GM12874 (cell line): ENCODE data around the gene TCF7L1.

Source experiments
- TF ChIP-seq, protein P1 (sequence below): IDR thresholded peaks from 2 replicates; pipeline ENCODE4 v1.5.1; 2011; ENCODE audit warnings: low read depth, mild to moderate bottlenecking, control low read depth, low read length, moderate library complexity; ENCODE audit not compliant: insufficient read depth

Gene TCF7L1

DNA sequence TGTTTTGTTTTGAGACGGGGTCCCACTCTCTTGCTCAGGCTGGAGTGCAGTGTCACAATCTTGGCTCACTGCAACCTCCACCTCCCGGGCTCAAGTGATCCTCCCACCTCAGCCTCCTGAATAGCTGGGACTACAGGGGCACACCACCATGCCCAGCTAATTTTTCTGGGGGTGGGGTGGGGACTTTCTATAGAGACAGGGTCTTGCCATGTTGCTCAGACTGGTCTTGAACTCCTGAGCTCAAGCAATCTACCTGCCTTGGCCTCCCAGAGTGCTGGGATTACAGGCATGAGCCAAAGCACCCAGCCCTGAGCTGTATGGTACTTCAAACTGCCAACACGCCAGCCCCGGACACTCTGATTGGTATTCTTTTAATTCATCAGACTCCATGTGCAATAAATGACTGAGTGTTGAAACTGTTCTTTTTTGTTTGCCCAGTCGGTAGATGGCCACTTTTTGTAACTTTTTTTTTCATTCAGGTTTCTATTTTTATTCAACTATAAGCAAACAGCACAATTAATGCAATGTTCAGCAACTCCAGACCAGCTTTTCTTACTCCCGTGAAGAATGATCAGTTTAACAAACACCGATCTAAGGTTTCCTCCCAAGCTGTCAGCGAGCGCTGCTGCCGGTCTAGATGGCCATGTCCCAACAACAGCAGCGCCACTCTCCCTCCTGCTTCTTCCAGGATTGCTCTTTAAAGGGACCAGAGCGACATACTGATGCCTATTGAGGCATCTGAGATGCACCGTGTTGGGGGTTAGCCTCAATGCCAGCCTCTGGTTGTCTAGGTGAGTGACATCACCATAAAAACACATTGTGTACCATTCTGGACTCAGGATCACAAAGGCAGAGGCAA lies 207.1 kb downstream of the TCF7L1 start:
- TF ChIP-seq, protein P1, sequence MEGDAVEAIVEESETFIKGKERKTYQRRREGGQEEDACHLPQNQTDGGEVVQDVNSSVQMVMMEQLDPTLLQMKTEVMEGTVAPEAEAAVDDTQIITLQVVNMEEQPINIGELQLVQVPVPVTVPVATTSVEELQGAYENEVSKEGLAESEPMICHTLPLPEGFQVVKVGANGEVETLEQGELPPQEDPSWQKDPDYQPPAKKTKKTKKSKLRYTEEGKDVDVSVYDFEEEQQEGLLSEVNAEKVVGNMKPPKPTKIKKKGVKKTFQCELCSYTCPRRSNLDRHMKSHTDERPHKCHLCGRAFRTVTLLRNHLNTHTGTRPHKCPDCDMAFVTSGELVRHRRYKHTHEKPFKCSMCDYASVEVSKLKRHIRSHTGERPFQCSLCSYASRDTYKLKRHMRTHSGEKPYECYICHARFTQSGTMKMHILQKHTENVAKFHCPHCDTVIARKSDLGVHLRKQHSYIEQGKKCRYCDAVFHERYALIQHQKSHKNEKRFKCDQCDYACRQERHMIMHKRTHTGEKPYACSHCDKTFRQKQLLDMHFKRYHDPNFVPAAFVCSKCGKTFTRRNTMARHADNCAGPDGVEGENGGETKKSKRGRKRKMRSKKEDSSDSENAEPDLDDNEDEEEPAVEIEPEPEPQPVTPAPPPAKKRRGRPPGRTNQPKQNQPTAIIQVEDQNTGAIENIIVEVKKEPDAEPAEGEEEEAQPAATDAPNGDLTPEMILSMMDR = no peak

DNA sequence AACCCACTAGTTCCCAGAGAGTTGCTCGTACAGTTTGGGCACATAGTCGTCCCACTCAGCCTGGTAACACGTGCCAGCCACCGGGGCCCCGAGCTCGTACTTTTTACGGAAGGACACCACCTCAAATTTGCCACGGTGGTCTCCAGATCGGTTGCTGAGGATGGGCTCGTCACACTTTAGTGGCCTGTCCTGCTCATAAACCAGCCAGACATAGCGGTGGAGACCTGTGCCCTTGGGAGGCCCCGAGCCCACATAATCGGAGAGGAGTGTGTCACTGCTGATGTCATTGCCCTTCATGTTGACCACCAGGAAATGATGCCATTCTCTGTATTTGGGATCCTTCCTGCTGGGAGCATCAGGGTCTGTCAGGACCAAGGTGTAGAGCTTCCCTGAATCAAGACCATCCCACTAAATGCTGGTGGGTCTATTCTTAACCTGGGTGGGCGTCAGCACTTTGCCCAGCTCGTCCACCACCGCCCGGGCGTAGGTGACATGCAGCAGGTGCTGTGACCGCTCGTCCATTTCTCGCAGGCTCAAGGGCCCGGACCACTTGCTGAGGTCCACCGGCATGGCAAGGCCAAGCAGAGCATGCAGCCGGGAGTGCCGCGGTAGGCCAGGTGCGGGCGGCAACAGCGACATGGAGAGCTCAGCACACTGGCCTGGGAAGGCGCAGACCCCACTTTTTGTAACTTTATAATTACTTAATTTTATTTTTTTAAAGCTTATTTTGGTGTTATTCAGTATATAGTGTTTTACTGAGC lies 208.3 kb downstream of the TCF7L1 start:
- TF ChIP-seq, protein P1 = no peak

DNA sequence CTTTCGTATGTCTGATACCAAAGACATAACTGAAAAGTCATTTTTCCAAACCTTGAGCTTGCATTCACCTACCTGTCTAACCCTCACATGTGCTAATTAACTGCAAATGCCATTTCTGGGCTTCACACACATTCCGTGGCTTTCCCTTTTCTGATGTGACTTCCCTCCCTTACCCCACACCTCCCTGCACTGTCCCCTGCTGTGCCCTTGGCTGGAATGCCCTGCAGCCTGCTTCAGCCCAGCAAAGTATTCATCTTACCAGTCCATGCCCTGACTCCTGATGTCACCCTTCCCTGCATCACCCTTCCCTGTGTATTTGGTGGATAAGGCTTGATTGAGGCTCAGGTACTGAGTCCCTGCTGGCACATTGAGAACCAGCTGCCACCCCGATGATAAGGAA lies 209.0 kb downstream of the TCF7L1 start:
- TF ChIP-seq, protein P1 = no peak

DNA sequence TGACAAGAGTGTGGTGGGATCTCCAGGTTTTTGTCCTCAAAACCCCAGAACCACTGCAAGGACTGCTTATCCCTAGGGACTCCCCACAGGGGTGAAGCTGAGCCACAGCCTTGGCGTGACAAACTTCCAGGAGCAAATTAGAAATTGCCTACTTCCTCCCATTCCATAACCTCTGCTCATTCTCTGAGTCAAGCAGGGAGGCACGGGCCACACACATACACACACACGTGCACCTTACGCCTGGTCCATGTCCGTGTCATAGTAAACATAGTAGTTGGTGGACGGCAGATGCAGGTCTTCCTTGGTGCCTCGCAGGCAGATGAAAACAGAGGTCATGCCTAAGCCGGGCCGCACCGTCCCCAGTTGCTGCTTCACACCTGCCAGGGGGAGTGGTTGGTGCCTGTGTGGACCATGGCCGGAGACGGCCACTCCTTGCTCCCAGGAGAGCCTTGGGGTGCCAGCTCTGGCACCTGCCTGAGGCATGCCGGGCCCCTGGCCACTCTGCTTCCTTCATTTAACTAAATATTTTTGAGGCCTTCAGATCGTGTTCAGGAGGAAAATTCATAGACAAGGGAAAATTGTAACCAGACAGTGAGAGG lies 211.3 kb downstream of the TCF7L1 start:
- TF ChIP-seq, protein P1 = no peak

DNA sequence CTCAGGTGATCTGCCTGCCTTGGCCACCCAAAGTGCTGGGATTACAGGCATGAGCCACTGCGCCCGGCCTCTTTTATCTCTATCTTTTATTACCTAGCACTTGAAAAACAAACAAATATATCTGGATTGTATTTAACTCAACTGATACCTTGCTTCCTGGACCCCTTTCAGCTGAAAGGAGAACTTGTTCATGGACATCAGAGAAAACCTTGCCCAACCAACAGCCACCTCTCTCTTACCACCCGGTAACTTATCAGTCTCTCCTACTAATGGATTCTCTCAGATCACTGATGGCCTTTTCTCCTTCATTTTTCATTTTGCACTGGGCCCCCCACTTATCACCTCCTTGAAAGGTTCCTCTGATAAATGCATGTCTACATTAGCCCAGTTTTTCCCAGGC lies 214.4 kb downstream of the TCF7L1 start:
- TF ChIP-seq, protein P1 = no peak

DNA sequence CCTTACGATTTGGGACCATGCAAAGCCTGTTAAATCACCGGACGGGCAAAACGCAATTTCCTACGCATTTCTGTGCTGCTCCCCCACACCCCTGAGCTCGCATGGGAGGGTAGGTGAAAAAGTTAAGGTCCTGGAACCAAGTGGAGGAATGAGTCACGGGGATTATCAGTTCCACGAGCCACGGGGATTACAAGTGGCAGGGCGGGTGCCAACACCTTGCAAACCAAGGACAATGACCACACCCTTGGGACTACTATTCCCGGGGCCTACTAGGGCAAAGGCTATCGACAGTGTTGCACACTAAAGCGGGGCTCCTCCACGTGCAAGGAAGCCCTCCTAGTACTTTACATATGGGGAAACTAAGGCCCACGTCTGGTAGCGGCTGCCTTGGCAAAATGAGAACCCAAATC lies 220.7 kb downstream of the TCF7L1 start:
- TF ChIP-seq, protein P1 = no peak

DNA sequence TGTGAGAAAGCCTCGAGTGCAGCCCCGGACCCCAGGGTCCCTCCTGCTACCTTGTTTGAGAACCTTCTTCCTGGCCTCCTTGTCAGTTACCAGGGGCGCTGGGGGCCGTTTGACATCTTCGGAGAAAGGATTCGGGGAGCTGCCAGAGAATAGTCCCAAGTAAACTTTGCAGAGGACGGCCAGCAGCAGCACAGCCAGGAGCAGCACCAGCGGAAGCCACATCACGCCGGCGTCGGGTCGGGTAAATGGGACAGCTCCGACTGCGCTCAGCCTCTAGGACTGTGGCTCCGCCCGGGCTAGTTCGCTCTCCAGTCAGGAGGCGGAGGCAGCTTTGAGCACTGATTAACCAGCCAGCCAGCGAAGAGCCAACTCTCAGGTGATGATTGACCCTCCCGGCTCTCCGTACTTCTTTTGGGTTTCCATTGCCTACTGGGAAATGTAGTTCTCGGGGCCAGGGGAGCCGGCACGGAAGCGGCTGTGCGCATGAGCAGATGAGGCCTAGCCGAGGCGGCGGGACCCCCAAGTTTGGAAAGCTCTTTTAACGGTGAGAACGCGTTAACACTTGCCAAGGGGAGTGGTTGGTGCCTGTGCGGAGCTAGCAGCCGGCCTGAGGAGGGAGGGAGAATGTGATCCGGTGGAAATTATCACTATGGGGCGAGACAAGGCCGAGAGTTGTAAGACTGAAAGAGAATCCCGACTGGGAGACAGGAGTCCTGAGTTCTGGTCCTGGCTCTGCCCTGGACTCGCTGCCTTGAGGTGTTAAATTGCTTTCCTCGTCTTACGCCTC lies 221.3 kb downstream of the TCF7L1 start, which contains the start of the genes ELMOD3 and RETSAT:
ELMOD3 (plus strand) TSS at position 484 of the 787 bp plus-strand sequence. CDS start 2,430 bp downstream, outside the sequence.
RETSAT (minus strand) TSS at position 243 of the 787 bp plus-strand sequence; CDS start at position 222, 21 bp downstream.
- TF ChIP-seq, protein P1 = no peak
